ENCODE measurements around the gene OSBPL2.

Gene OSBPL2

GRCh38 chr20:62206388-62206775, 31.9 kb upstream of the OSBPL2 start:
- DNase-seq (ENCODE audit: low spot score) = no peak

- DNase-seq (ENCODE audit: low spot score) = no peak
Measured at GRCh38 chr20:62208061-62208794, 30.1 kb upstream of the OSBPL2 start.

GRCh38 chr20:62208795-62209755, 29.2 kb upstream of the OSBPL2 start:
- DNase-seq (ENCODE audit: low spot score) = no peak

GRCh38 chr20:62209850-62210495, 28.3 kb upstream of the OSBPL2 start:
- DNase-seq (ENCODE audit: low spot score) = no peak

- no peak for DNase-seq (ENCODE audit: low spot score)
Measured at GRCh38 chr20:62210496-62210855, 27.8 kb upstream of the OSBPL2 start.

- no peak for DNase-seq (ENCODE audit: low spot score)
Measured at GRCh38 chr20:62211216-62211615, 27.1 kb upstream of the OSBPL2 start.

GRCh38 chr20:62211769-62212288, 26.5 kb upstream of the OSBPL2 start:
- DNase-seq (ENCODE audit: low spot score) = no peak

GRCh38 chr20:62212299-62212698, 26.0 kb upstream of the OSBPL2 start:
- no peak for DNase-seq (ENCODE audit: low spot score)

GRCh38 chr20:62214067-62214466, 24.3 kb upstream of the OSBPL2 start:
- no peak for DNase-seq (ENCODE audit: low spot score)

- no peak for DNase-seq (ENCODE audit: low spot score)
Measured at GRCh38 chr20:62215020-62215990, 23.0 kb upstream of the OSBPL2 start.

GRCh38 chr20:62215991-62216635, 22.2 kb upstream of the OSBPL2 start:
- no peak for DNase-seq (ENCODE audit: low spot score)

- DNase-seq (ENCODE audit: low spot score) = no peak
Measured at GRCh38 chr20:62216636-62217566, 21.4 kb upstream of the OSBPL2 start.

- no peak for DNase-seq (ENCODE audit: low spot score)
Measured at GRCh38 chr20:62217913-62218773, 20.2 kb upstream of the OSBPL2 start.

GRCh38 chr20:62219101-62219991, 19.0 kb upstream of the OSBPL2 start:
- no peak for DNase-seq (ENCODE audit: low spot score)

GRCh38 chr20:62219992-62220665, 18.2 kb upstream of the OSBPL2 start, which contains the start of gene HRH3:
Gene HRH3, minus strand, starts transcription at chr20:62220278. Its CDS starts 308 bp downstream, at chr20:62219970.
- DNase-seq (ENCODE audit: low spot score) = peak; percentile 7

GRCh38 chr20:62220666-62221568, 17.4 kb upstream of the OSBPL2 start:
- no peak for DNase-seq (ENCODE audit: low spot score)
